Measurements from ENCODE around the gene LSS. TPM values are rescaled to one million over a fixed set of nuclear protein-coding genes. Genes with fewer than 3 reads are reported as not detected.
"Not testable (repeated sequence)": the region's sequence is repeated elsewhere in the genome, so short reads cannot be mapped to it uniquely, and the experiment has no call there.

Gene LSS
- total RNA-seq, 1 donor from 2014 or later, result 83.2 TPM

DNA sequence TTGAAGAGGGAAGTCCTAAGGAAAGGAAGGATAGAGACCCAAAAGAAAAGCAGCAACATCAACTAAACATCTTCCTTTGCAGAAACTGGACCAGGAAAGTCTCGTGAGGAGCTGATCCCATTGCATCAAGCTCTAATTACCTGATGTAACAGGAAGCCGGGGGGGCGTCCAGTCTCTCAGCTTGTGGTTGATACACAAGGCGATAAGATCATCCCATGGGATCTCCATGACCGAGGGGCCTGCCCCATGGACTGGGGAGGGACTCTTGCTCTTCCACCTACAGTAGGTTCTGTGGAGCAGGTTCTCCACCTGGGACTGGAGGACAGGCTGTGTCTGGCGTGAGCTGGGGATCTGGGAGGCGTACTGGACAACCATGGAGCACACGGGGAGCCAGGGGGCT is 14.8 kb upstream of the LSS start:
- Histone ChIP-seq H3K4me2 (ENCODE audit: low read length) (no peak overlapping the region), H3K9ac (ENCODE audit: low read length) (no peak overlapping the region), H3K79me2 (ENCODE audit: insufficient read depth, low read length) (no peaks in the 10 kb centered on the region), H3K27ac (ENCODE audit: low read depth, low read length) (no peak overlapping the region), H2AFZ (ENCODE audit: low read depth, low read length) (no peak overlapping the region), H3K36me3 (ENCODE audit: insufficient read depth, low read length) (peaks cover 62% of the 10 kb centered on the region), H4K20me1 (ENCODE audit: insufficient read depth, low read length) (peaks cover 31% of the 10 kb centered on the region), H3K9me3 (ENCODE audit: insufficient read depth, low read depth, low read length) (no peaks in the 10 kb centered on the region), H3K4me3 (ENCODE audit: insufficient read depth, low read depth, low read length) (no peak overlapping the region), H3K4me1 (ENCODE audit: insufficient read depth, low read length) (no peaks in the 10 kb centered on the region), H3K27me3 (ENCODE audit: insufficient read depth, low read length) (no peaks in the 10 kb centered on the region)
- FAIRE-seq (no peak), DNase-seq (ENCODE audit: low read depth) (no peak)
- TF ChIP-seq, protein P1, sequence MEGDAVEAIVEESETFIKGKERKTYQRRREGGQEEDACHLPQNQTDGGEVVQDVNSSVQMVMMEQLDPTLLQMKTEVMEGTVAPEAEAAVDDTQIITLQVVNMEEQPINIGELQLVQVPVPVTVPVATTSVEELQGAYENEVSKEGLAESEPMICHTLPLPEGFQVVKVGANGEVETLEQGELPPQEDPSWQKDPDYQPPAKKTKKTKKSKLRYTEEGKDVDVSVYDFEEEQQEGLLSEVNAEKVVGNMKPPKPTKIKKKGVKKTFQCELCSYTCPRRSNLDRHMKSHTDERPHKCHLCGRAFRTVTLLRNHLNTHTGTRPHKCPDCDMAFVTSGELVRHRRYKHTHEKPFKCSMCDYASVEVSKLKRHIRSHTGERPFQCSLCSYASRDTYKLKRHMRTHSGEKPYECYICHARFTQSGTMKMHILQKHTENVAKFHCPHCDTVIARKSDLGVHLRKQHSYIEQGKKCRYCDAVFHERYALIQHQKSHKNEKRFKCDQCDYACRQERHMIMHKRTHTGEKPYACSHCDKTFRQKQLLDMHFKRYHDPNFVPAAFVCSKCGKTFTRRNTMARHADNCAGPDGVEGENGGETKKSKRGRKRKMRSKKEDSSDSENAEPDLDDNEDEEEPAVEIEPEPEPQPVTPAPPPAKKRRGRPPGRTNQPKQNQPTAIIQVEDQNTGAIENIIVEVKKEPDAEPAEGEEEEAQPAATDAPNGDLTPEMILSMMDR (IDR thresholded peaks at IDR 0.05; ENCODE audit: insufficient read depth, low read depth, low read length), result no peak
- TF ChIP-seq EZH2 (IDR thresholded peaks at IDR 0.05; ENCODE audit: insufficient read depth, low read length), result no peak
- no peaks in the 10 kb centered on the region for H3K9me3 Mint-ChIP-seq (ENCODE audit: unreplicated experiment)
- H3K36me3 Mint-ChIP-seq (ENCODE audit: low read depth, unreplicated experiment), result peaks cover 34% of the 10 kb centered on the region
- no peaks in the 10 kb centered on the region for H3K4me1 Mint-ChIP-seq (ENCODE audit: low read depth, unreplicated experiment)
- no peaks in the 10 kb centered on the region for H3K27me3 Mint-ChIP-seq (ENCODE audit: low read depth, unreplicated experiment)
- peak overlapping the region; percentile 6 for H3K4me3 Mint-ChIP-seq (ENCODE audit: unreplicated experiment)
- H3K27ac Mint-ChIP-seq (ENCODE audit: unreplicated experiment), result no peak overlapping the region

DNA sequence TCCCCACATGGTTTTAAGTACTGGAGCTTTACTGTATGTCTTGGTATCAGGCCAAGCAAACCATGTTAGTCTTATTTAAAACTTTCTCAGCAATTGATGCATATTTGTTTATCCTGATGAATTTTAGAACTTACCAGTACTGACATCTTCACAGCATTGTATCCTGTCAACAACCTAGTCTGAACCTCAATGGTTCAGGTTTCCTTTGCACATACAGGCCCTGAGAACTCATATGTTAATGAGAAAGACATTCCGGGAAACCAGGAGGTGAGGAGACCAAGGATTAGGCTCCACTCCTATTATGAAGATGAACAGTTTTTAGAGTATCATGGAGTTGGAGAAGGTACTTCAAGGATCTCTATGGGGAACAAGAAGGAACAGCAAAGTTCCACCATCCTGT is 13.0 kb upstream of the LSS start:
- not testable (repeated sequence) for FAIRE-seq; H3K4me1 Mint-ChIP-seq (ENCODE audit: low read depth, unreplicated experiment); H3K27me3 Mint-ChIP-seq (ENCODE audit: low read depth, unreplicated experiment); H3K4me3 Mint-ChIP-seq (ENCODE audit: unreplicated experiment); H3K9me3 Mint-ChIP-seq (ENCODE audit: unreplicated experiment); H2AFZ ChIP-seq (ENCODE audit: low read depth, low read length); H3K9ac ChIP-seq (ENCODE audit: low read length); H3K4me3 ChIP-seq (ENCODE audit: insufficient read depth, low read depth, low read length); H3K27ac ChIP-seq (ENCODE audit: low read depth, low read length); H3K4me1 ChIP-seq (ENCODE audit: insufficient read depth, low read length); H3K27ac Mint-ChIP-seq (ENCODE audit: unreplicated experiment); H3K9me3 ChIP-seq (ENCODE audit: insufficient read depth, low read depth, low read length); H3K79me2 ChIP-seq (ENCODE audit: insufficient read depth, low read length); H3K27me3 ChIP-seq (ENCODE audit: insufficient read depth, low read length); H3K4me2 ChIP-seq (ENCODE audit: low read length); DNase-seq (ENCODE audit: low read depth)
- H3K36me3 ChIP-seq (ENCODE audit: insufficient read depth, low read length), result peaks cover 64% of the 10 kb centered on the region
- H3K36me3 Mint-ChIP-seq (ENCODE audit: low read depth, unreplicated experiment), result peaks cover 32% of the 10 kb centered on the region
- H4K20me1 ChIP-seq (ENCODE audit: insufficient read depth, low read length), result peaks cover 25% of the 10 kb centered on the region

DNA sequence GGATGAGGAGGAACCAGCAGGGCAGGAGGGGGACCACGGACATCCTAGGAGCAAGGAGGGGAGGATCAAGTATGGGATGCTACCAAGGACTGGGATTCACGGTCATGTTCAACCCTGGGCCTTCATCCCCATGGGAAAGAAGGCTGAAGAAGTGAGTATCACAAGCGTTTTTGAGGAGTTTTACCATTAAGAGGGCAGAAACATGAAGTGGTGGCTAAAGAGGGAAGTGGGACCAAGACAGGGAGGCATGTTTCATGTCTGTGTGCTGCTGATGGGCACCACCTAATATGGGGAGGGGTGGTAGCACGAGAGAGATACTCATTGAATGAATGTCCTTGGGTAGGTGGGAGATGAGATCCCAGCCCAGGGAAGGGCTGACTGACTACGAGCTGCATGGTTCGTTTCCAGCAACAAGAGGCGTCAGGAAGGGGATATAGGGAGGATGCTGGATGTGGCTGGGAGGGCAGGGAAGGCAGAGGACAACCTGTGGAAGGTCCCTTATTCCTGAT is 11.3 kb upstream of the LSS start:
- peaks cover 74% of the 10 kb centered on the region for H3K36me3 ChIP-seq (ENCODE audit: insufficient read depth, low read length)
- H3K4me3 Mint-ChIP-seq (ENCODE audit: unreplicated experiment), result no peak overlapping the region
- DNase-seq (ENCODE audit: low read depth) (no peak), FAIRE-seq (no peak)
- H3K4me1 ChIP-seq (ENCODE audit: insufficient read depth, low read length), result no peaks in the 10 kb centered on the region
- H3K9ac ChIP-seq (ENCODE audit: low read length), result no peak overlapping the region
- no peak overlapping the region for H2AFZ ChIP-seq (ENCODE audit: low read depth, low read length)
- H3K27me3 Mint-ChIP-seq (ENCODE audit: low read depth, unreplicated experiment), result no peaks in the 10 kb centered on the region
- no peak overlapping the region for H3K4me3 ChIP-seq (ENCODE audit: insufficient read depth, low read depth, low read length)
- H3K27ac ChIP-seq (ENCODE audit: low read depth, low read length), result no peak overlapping the region
- no peaks in the 10 kb centered on the region for H3K9me3 ChIP-seq (ENCODE audit: insufficient read depth, low read depth, low read length)
- no peaks in the 10 kb centered on the region for H3K9me3 Mint-ChIP-seq (ENCODE audit: unreplicated experiment)
- no peaks in the 10 kb centered on the region for H3K4me1 Mint-ChIP-seq (ENCODE audit: low read depth, unreplicated experiment)
- H3K4me2 ChIP-seq (ENCODE audit: low read length), result no peak overlapping the region
- no peaks in the 10 kb centered on the region for H3K27me3 ChIP-seq (ENCODE audit: insufficient read depth, low read length)
- no peak overlapping the region for H3K27ac Mint-ChIP-seq (ENCODE audit: unreplicated experiment)
- peaks cover 34% of the 10 kb centered on the region for H3K36me3 Mint-ChIP-seq (ENCODE audit: low read depth, unreplicated experiment)
- TF ChIP-seq, protein P1 (IDR thresholded peaks at IDR 0.05; ENCODE audit: insufficient read depth, low read depth, low read length), result no peak
- TF ChIP-seq EZH2 (IDR thresholded peaks at IDR 0.05; ENCODE audit: insufficient read depth, low read length), result no peak
- no peaks in the 10 kb centered on the region for H3K79me2 ChIP-seq (ENCODE audit: insufficient read depth, low read length)
- H4K20me1 ChIP-seq (ENCODE audit: insufficient read depth, low read length), result peaks cover 19% of the 10 kb centered on the region

Data from astrocyte (in vitro differentiated cells and primary cell).